HepG2 (cell line): ENCODE measurements around the gene TFEB. TPM values are rescaled to one million over a fixed set of nuclear protein-coding genes. Genes with fewer than 3 reads are reported as not detected.

Source experiments
- ARNTL ChIP-seq: sonication (generic); formaldehyde crosslinking; IDR thresholded peaks from 2 replicates; pipeline ENCODE4 v1.4.0; 2020; ENCODE audit warnings: mild to moderate bottlenecking, missing genetic modification reagents
- HOXD1 ChIP-seq: sonication (generic); formaldehyde crosslinking; IDR thresholded peaks from 2 replicates; pipeline ENCODE4 v1.5.0; 2020; ENCODE audit warnings: missing genetic modification reagents
- IKZF4 ChIP-seq: sonication (generic); formaldehyde crosslinking; IDR thresholded peaks from 2 replicates; pipeline ENCODE4 v1.5.1; 2020; ENCODE audit warnings: borderline replicate concordance, mild to moderate bottlenecking, low read depth, missing genetic modification reagents; ENCODE audit errors: not compliant biosample characterization
- MAFF ChIP-seq: IDR thresholded peaks from 2 replicates; pipeline ENCODE4 v1.6.1; 2011; ENCODE audit warnings: low read depth, low read length, improper control_type of control experiment
- MEIS2 ChIP-seq: sonication (generic); formaldehyde crosslinking; IDR thresholded peaks from 2 replicates; pipeline ENCODE4 v1.9.0; 2021; ENCODE audit warnings: mild to moderate bottlenecking, missing genetic modification reagents
- NFIB ChIP-seq: sonication (generic); formaldehyde crosslinking; IDR thresholded peaks from 2 replicates; pipeline ENCODE4 v1.9.0; 2021; ENCODE audit warnings: missing genetic modification reagents, mild to moderate bottlenecking, borderline replicate concordance
- PRMT3 ChIP-seq: sonication (generic); formaldehyde crosslinking; IDR thresholded peaks from 2 replicates; pipeline ENCODE4 v1.8.1; 2022; ENCODE audit warnings: low read depth, mild to moderate bottlenecking, moderate library complexity, missing genetic modification reagents, borderline replicate concordance
- SP2 ChIP-seq: sonication (generic); formaldehyde crosslinking; IDR thresholded peaks from 2 replicates; pipeline ENCODE4 v1.5.1; 2020; ENCODE audit warnings: mild to moderate bottlenecking, missing genetic modification reagents
- SRSF4 ChIP-seq: fragments of 200-400 bp; formaldehyde crosslinking; IDR thresholded peaks from one replicate; pipeline ENCODE4 v1.6.1; 2018; ENCODE audit warnings: mild to moderate bottlenecking, low read depth, low read length, moderate library complexity; ENCODE audit not compliant: poor library complexity, severe bottlenecking
- SSRP1 ChIP-seq: IDR thresholded peaks from 2 replicates; pipeline ENCODE4 v1.6.1; 2016; ENCODE audit warnings: control low read depth
- TAF15 ChIP-seq: fragments of 200-400 bp; formaldehyde crosslinking; IDR thresholded peaks from one replicate; pipeline ENCODE4 v1.6.1; 2018; ENCODE audit warnings: mild to moderate bottlenecking, low read depth, low read length; ENCODE audit not compliant: poor library complexity, severe bottlenecking
- ZFAT ChIP-seq: sonication (generic); formaldehyde crosslinking; conservative IDR thresholded peaks from 2 replicates; pipeline ENCODE4 v1.8.1; 2023; ENCODE audit warnings: missing genetic modification reagents, inconsistent platforms
- ZNF253 ChIP-seq: sonication (generic); formaldehyde crosslinking; IDR thresholded peaks from 2 replicates; pipeline ENCODE4 v1.8.0; 2022; ENCODE audit warnings: mild to moderate bottlenecking, missing genetic modification reagents, borderline replicate concordance
- ZNF501 ChIP-seq: sonication (generic); formaldehyde crosslinking; IDR thresholded peaks from 2 replicates; pipeline ENCODE4 v1.5.1; 2020; ENCODE audit warnings: mild to moderate bottlenecking, moderate library complexity, missing genetic modification reagents
- ZNF530 ChIP-seq: sonication (generic); formaldehyde crosslinking; IDR thresholded peaks from 2 replicates; pipeline ENCODE4 v1.5.0; 2020; ENCODE audit warnings: low read depth, mild to moderate bottlenecking, missing genetic modification reagents
- polyA plus RNA-seq, 8 experiments: library from polyadenylated mRNA; depleted of rRNA in 3 of 8; stranded (reverse) in 7 of 8; unstranded in 1 of 8; fragments of >200 nt; fragmentation: Illumina TruSeq in 4 of 8; extraction: Trizol in 4 of 8; gene quantifications; 2 replicates each; pipeline versions ENCODE4 v1.2.1 to v1.2.3, GENCODE V29; 2011 to 2016; ENCODE audit warnings: low read depth in 4 of 8, missing spikeins in 1 of 8, mixed read lengths in 1 of 8; ENCODE audit not compliant: insufficient read depth in 1 of 8
- total RNA-seq, 5 experiments: library from RNA; depleted of rRNA; stranded (reverse); fragments of >200 nt; fragmentation: Illumina TruSeq; extraction: Trizol; gene quantifications; 2 replicates each; pipeline ENCODE4 v1.2.3, GENCODE V29; 2016; ENCODE audit warnings: low read depth in 1 of 5
- TF ChIP-seq, protein P1 (sequence below), 2 experiments: fragments of 450-650 bp in 1 of 2; sonication (generic) in 1 of 2; formaldehyde crosslinking in 1 of 2; IDR thresholded peaks; 2 replicates each; pipeline versions ENCODE4 v1.6.1 to v1.8.0; 2016 to 2022; ENCODE audit warnings: antibody characterized with exemption in 1 of 2, mild to moderate bottlenecking in 1 of 2, missing genetic modification reagents in 1 of 2
- TF ChIP-seq, protein P2 (sequence below): IDR thresholded peaks from 2 replicates; pipeline ENCODE4 v1.6.1; 2016; ENCODE audit warnings: mild to moderate bottlenecking

Gene TFEB
- total and polyA plus RNA-seq, 2 of the 13 experiments (the other 11 are each of a cell fraction or from before 2014, with no cell fraction given) = 13.3 to 18.7 TPM

DNA sequence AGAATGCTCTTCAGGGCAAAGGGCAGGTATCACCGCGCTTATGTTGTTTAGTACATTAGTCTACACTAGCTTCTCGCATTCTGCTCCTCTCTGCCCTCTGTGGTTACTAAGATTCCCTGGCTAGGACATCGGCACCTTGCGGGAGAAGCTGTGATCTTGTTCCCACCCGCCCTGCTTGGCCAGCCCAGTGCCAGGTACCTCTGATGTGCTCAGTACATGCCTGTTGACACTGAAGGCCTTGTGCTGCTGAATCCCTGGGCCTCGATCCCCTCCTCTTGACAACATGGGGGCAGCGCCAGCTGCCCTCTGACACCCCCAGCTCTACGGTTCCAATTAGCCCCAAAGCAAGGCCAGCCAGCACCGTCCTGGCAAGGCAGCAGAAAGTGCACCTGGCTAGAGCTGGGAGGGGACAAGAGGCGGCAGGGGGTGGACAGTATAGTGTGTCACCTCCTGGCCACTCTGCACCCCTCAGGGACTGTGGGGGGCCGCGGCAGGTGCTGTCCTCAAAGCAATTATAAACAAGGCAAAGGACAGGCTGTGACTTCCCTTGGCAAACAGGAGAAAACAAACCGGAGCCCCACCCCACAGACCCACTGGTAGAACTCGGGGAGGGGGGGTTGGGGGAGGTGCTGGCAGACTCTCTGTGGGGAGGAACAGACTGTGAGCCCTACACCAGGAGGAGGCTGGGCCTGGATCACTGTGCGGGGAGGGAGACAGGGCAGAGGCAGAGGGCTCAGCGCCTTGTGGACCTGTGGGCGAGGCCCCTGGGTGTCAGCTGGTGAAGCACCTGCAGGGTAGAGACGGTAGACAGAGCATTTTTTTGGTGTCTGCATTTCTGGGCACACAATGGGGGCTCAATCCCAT, 7.1 kb downstream of the TFEB start (continued):
- TF ChIP-seq, protein P1, sequence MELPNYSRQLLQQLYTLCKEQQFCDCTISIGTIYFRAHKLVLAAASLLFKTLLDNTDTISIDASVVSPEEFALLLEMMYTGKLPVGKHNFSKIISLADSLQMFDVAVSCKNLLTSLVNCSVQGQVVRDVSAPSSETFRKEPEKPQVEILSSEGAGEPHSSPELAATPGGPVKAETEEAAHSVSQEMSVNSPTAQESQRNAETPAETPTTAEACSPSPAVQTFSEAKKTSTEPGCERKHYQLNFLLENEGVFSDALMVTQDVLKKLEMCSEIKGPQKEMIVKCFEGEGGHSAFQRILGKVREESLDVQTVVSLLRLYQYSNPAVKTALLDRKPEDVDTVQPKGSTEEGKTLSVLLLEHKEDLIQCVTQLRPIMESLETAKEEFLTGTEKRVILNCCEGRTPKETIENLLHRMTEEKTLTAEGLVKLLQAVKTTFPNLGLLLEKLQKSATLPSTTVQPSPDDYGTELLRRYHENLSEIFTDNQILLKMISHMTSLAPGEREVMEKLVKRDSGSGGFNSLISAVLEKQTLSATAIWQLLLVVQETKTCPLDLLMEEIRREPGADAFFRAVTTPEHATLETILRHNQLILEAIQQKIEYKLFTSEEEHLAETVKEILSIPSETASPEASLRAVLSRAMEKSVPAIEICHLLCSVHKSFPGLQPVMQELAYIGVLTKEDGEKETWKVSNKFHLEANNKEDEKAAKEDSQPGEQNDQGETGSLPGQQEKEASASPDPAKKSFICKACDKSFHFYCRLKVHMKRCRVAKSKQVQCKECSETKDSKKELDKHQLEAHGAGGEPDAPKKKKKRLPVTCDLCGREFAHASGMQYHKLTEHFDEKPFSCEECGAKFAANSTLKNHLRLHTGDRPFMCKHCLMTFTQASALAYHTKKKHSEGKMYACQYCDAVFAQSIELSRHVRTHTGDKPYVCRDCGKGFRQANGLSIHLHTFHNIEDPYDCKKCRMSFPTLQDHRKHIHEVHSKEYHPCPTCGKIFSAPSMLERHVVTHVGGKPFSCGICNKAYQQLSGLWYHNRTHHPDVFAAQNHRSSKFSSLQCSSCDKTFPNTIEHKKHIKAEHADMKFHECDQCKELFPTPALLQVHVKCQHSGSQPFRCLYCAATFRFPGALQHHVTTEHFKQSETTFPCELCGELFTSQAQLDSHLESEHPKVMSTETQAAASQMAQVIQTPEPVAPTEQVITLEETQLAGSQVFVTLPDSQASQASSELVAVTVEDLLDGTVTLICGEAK (IDR thresholded peaks at IDR 0.05) = no peak
- TF ChIP-seq, protein P1 (CRISPR knock-in tag; IDR thresholded peaks at IDR 0.05) = no peak
- no peak for TF ChIP-seq HOXD1 (CRISPR knock-in tag)
- TF ChIP-seq ARNTL (CRISPR knock-in tag) = peak; percentile 59; the same call in 1 of the 2 replicates
- no peak for TF ChIP-seq SSRP1 (CRISPR knock-in tag)
- no peak for TF ChIP-seq TAF15
- TF ChIP-seq MAFF = no peak
- TF ChIP-seq, protein P2, sequence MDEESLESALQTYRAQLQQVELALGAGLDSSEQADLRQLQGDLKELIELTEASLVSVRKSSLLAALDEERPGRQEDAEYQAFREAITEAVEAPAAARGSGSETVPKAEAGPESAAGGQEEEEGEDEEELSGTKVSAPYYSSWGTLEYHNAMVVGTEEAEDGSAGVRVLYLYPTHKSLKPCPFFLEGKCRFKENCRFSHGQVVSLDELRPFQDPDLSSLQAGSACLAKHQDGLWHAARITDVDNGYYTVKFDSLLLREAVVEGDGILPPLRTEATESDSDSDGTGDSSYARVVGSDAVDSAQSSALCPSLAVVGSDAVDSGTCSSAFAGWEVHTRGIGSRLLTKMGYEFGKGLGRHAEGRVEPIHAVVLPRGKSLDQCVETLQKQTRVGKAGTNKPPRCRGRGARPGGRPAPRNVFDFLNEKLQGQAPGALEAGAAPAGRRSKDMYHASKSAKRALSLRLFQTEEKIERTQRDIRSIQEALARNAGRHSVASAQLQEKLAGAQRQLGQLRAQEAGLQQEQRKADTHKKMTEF (CRISPR knock-in tag) = 0 out of 2 replicates have a peak, but pooled peaks have one; percentile 29
- TF ChIP-seq ZNF253 (CRISPR knock-in tag) = no peak
- no peak for TF ChIP-seq NFIB (CRISPR knock-in tag)
- no peak for TF ChIP-seq SRSF4
- no peak for TF ChIP-seq ZNF501 (CRISPR knock-in tag)
- TF ChIP-seq MEIS2 = no peak
- TF ChIP-seq SP2 (CRISPR knock-in tag) = no peak
- no peak for TF ChIP-seq PRMT3
- no peak for TF ChIP-seq IKZF4 (CRISPR knock-in tag)
- TF ChIP-seq ZNF530 (CRISPR knock-in tag) = no peak
- TF ChIP-seq ZFAT = no peak
